CD8-positive, alpha-beta memory T cell (primary cell): ENCODE results near the gene CAMK2N2. TPM values are rescaled to one million over a fixed set of nuclear protein-coding genes. Genes with fewer than 3 reads are reported as not detected.

Experiments used
- CTCF ChIA-PET: fragments of 350-600 bp; sonication (Branson Sonifier 250); formaldehyde crosslinking; loops from one replicate; lab custom pipeline; 2021; ENCODE audit warnings: antibody characterized with exemption; lab: Charles Lee
- POLR2A ChIA-PET: fragments of 350-600 bp; sonication (Branson Sonifier 250); formaldehyde crosslinking; loops from one replicate; lab custom pipeline; 2021; ENCODE audit warnings: antibody characterized with exemption; lab: Charles Lee
- DNase-seq, 5 donors: peaks; one replicate each; pipeline versions ENCODE4 v3.0.0 to v3.0.0-alpha.2; 2020 to 2022; ENCODE audit warnings: mixed read lengths in 1 of 5
- H3K27ac ChIP-seq: one replicate; pipeline ENCODE4 v1.7.0; 2013; ENCODE audit warnings: low read depth, mild to moderate bottlenecking, low read length, moderate library complexity
- H3K27me3 ChIP-seq: 2 replicates; pipeline ENCODE4 v1.7.0; 2013; ENCODE audit warnings: low read length, mild to moderate bottlenecking; ENCODE audit not compliant: insufficient read depth, poor library complexity, severe bottlenecking
- H3K36me3 ChIP-seq: 2 replicates; pipeline ENCODE4 v1.7.0; 2013; ENCODE audit warnings: mild to moderate bottlenecking, low read length, moderate library complexity; ENCODE audit not compliant: insufficient read depth
- H3K4me1 ChIP-seq: 2 replicates; pipeline ENCODE4 v1.7.0; 2013; ENCODE audit warnings: mild to moderate bottlenecking, low read length, moderate library complexity; ENCODE audit not compliant: insufficient read depth
- H3K4me3 ChIP-seq: 2 replicates; pipeline ENCODE4 v1.7.0; 2013; ENCODE audit warnings: mild to moderate bottlenecking, low read length
- H3K9me3 ChIP-seq: 2 replicates; pipeline ENCODE4 v1.7.0; 2013; ENCODE audit warnings: mild to moderate bottlenecking, low read length
- H3K27ac Mint-ChIP-seq, 8 donors: one replicate each; pipeline ENCODE4 v1.8.0; 2020 to 2021; ENCODE audit warnings: mixed read lengths in 8 of 8, mild to moderate bottlenecking in 6 of 8, inconsistent platforms in 3 of 8, moderate library complexity in 3 of 8
- H3K27me3 Mint-ChIP-seq, 2 donors: one replicate each; pipeline ENCODE4 v1.8.0; 2020 to 2021; ENCODE audit warnings: mixed read lengths in 2 of 2, mild to moderate bottlenecking in 1 of 2, moderate library complexity in 1 of 2
- H3K36me3 Mint-ChIP-seq, 3 donors: one replicate each; pipeline ENCODE4 v1.8.0; 2020 to 2021; ENCODE audit warnings: mixed read lengths in 3 of 3, inconsistent platforms in 1 of 3, mild to moderate bottlenecking in 1 of 3
- H3K4me1 Mint-ChIP-seq, 3 donors: one replicate each; pipeline ENCODE4 v1.8.0; 2020 to 2021; ENCODE audit warnings: mixed read lengths in 3 of 3, inconsistent platforms in 1 of 3, mild to moderate bottlenecking in 1 of 3
- H3K4me3 Mint-ChIP-seq, 7 donors: one replicate each; pipeline ENCODE4 v1.8.0; 2020 to 2021; ENCODE audit warnings: mixed read lengths in 7 of 7, mild to moderate bottlenecking in 6 of 7, moderate library complexity in 4 of 7, inconsistent platforms in 2 of 7
- H3K9me3 Mint-ChIP-seq, 5 donors: one replicate each; pipeline ENCODE4 v1.8.0; 2020 to 2022; ENCODE audit warnings: mixed read lengths in 5 of 5, mild to moderate bottlenecking in 3 of 5, moderate library complexity in 2 of 5, inconsistent platforms in 1 of 5
- polyA plus RNA-seq: library from polyadenylated mRNA; unstranded; fragments of 300-500 nt; fragmentation: Illumina TruSeq; gene quantifications from one replicate; pipeline ENCODE4 v1.2.3, GENCODE V29; 2021
- total RNA-seq, 2 experiments: library from RNA; stranded (reverse); gene quantifications; one replicate each; pipeline ENCODE4 v1.2.3, GENCODE V29; 2021

The CAMK2N2 gene
- total and polyA plus RNA-seq, 3 experiments from 2014 or later: 0.66 to 0.77 TPM; not detected in 1

GRCh38 chr3:184298759-184299487 lies 37.6 kb upstream of the CAMK2N2 start, which contains the start of gene PSMD2:
PSMD2 (plus strand) TSS chr3:184299241; CDS start chr3:184299267, 26 bp downstream.
- H3K4me1 ChIP-seq: peaks cover 14% of the 10 kb centered on the region
- CTCF ChIA-PET: interaction anchor here (0.7 kb wide), 1 partner anchor 164 kb away, joined by 3 read pairs; the partner anchor contains the start of gene EIF2B5
- peak within 1 kb of the TSS; percentile 79 for H3K27ac ChIP-seq
- H3K36me3 Mint-ChIP-seq: peaks cover 1 to 49% (median 12%) of the 10 kb centered on the region in 3 donors
- H3K27me3 Mint-ChIP-seq: peaks cover 0 to 4% of the 10 kb centered on the region in 2 donors
- H3K27ac Mint-ChIP-seq: peak within 1 kb of the TSS; percentile 86 to 95 (median 94)
- POLR2A ChIA-PET: interaction anchor here (0.8 to 1.5 kb wide), 2 partner anchors 114 to 125 kb away, joined by 4 to 5 read pairs; no protein-coding TSS in a partner anchor
- peak; percentile 95 to 98 (median 98) for DNase-seq
- H3K4me3 Mint-ChIP-seq: peak within 1 kb of the TSS; percentile 89 to 96 (median 92)
- no peaks in the 10 kb centered on the region for H3K9me3 ChIP-seq
- peaks cover 23 to 36% (median 36%) of the 10 kb centered on the region in 3 donors for H3K4me1 Mint-ChIP-seq
- peaks cover 35% of the 10 kb centered on the region for H3K36me3 ChIP-seq
- peak within 1 kb of the TSS; percentile 78 for H3K4me3 ChIP-seq
- H3K9me3 Mint-ChIP-seq: no peaks in the 10 kb centered on the region
- no peaks in the 10 kb centered on the region for H3K27me3 ChIP-seq

- H3K4me1 ChIP-seq: peaks cover 14% of the 10 kb centered on the region
- CTCF ChIA-PET: no interaction called here
- H3K4me1 Mint-ChIP-seq: peaks cover 20 to 28% (median 26%) of the 10 kb centered on the region in 3 donors
Observed at GRCh38 chr3:184296616-184297015, 35.3 kb upstream of the CAMK2N2 start.

GRCh38 chr3:184295771-184296170 lies 34.4 kb upstream of the CAMK2N2 start:
- peaks cover 0 to 4% of the 10 kb centered on the region in 2 donors for H3K27me3 Mint-ChIP-seq
- H3K27ac ChIP-seq: no peak overlapping the region
- H3K9me3 Mint-ChIP-seq: no peaks in the 10 kb centered on the region
- H3K4me3 ChIP-seq: no peak overlapping the region
- peaks cover 14% of the 10 kb centered on the region for H3K4me1 ChIP-seq
- H3K36me3 ChIP-seq: peaks cover 5% of the 10 kb centered on the region
- H3K36me3 Mint-ChIP-seq: peaks cover 0 to 20% (median 0%) of the 10 kb centered on the region in 3 donors
- no peak overlapping the region for H3K27ac Mint-ChIP-seq
- H3K27me3 ChIP-seq: no peaks in the 10 kb centered on the region
- no peaks in the 10 kb centered on the region for H3K9me3 ChIP-seq
- POLR2A ChIA-PET: no interaction called here
- peak overlapping the region in 3 of 7 donors; percentile 15 to 49 (median 40) for H3K4me3 Mint-ChIP-seq
- peaks cover 20 to 26% (median 22%) of the 10 kb centered on the region in 3 donors for H3K4me1 Mint-ChIP-seq
- CTCF ChIA-PET: no interaction called here
- DNase-seq: no peak

More at GRCh38 chr3:184296616-184297015, 35.3 kb upstream of the CAMK2N2 start:
- peaks cover 13% of the 10 kb centered on the region for H3K36me3 ChIP-seq
- no peak overlapping the region for H3K27ac ChIP-seq
- POLR2A ChIA-PET: no interaction called here
- no peaks in the 10 kb centered on the region for H3K27me3 ChIP-seq
- Mint-ChIP-seq H3K27me3 (peaks cover 0 to 4% of the 10 kb centered on the region in 2 donors), H3K27ac (peak overlapping the region in 1 of 8 donors; percentile 86), H3K4me3 (peak overlapping the region in 2 of 7 donors; percentile 91 to 93), H3K9me3 (no peaks in the 10 kb centered on the region), H3K36me3 (peaks cover 0 to 26% (median 2%) of the 10 kb centered on the region in 3 donors)
- no peaks in the 10 kb centered on the region for H3K9me3 ChIP-seq
- no peak for DNase-seq
- no peak overlapping the region for H3K4me3 ChIP-seq

- peaks cover 3 to 9% of the 10 kb centered on the region in 2 donors for H3K27me3 Mint-ChIP-seq
- H3K4me1 ChIP-seq: no peaks in the 10 kb centered on the region
- DNase-seq: no peak
- no peak overlapping the region for H3K4me3 Mint-ChIP-seq
- no peak overlapping the region for H3K4me3 ChIP-seq
- no peaks in the 10 kb centered on the region for H3K36me3 ChIP-seq
- no peaks in the 10 kb centered on the region for H3K9me3 ChIP-seq
- no peaks in the 10 kb centered on the region for H3K9me3 Mint-ChIP-seq
- CTCF ChIA-PET: interaction anchor here (0.9 to 1.1 kb wide), 2 partner anchors 65 to 388 kb away, joined by 3 read pairs; no protein-coding TSS in a partner anchor
- peak overlapping the region in 1 of 8 donors; percentile 47 for H3K27ac Mint-ChIP-seq
- POLR2A ChIA-PET: no interaction called here
- H3K4me1 Mint-ChIP-seq: peaks cover 0 to 4% (median 0%) of the 10 kb centered on the region in 3 donors
- H3K36me3 Mint-ChIP-seq: no peaks in the 10 kb centered on the region
- no peaks in the 10 kb centered on the region for H3K27me3 ChIP-seq
- H3K27ac ChIP-seq: no peak overlapping the region
Observed at GRCh38 chr3:184291738-184292445, 30.5 kb upstream of the CAMK2N2 start.

GRCh38 chr3:184291044-184291737 lies 29.8 kb upstream of the CAMK2N2 start:
- H3K4me3 ChIP-seq: no peak overlapping the region
- no peaks in the 10 kb centered on the region for H3K4me1 ChIP-seq
- H3K27ac ChIP-seq: no peak overlapping the region
- POLR2A ChIA-PET: no interaction called here
- H3K4me1 Mint-ChIP-seq: peaks cover 0 to 4% (median 0%) of the 10 kb centered on the region in 3 donors
- no peaks in the 10 kb centered on the region for H3K36me3 Mint-ChIP-seq
- DNase-seq: no peak
- no peaks in the 10 kb centered on the region for H3K9me3 ChIP-seq
- no peaks in the 10 kb centered on the region for H3K27me3 ChIP-seq
- CTCF ChIA-PET: interaction anchor here (0.9 to 2.6 kb wide), 4 partner anchors 64 to 394 kb away, joined by 3 to 8 read pairs (median 3); no protein-coding TSS in a partner anchor
- no peaks in the 10 kb centered on the region for H3K36me3 ChIP-seq
- no peaks in the 10 kb centered on the region for H3K9me3 Mint-ChIP-seq
- no peak overlapping the region for H3K4me3 Mint-ChIP-seq
- peaks cover 6 to 9% of the 10 kb centered on the region in 2 donors for H3K27me3 Mint-ChIP-seq
- peak overlapping the region in 1 of 8 donors; percentile 47 for H3K27ac Mint-ChIP-seq

GRCh38 chr3:184290331-184290730 lies 29.0 kb upstream of the CAMK2N2 start:
- ChIA-PET CTCF (interaction anchor here (0.9 to 2.6 kb wide), 2 partner anchors 63 to 393 kb away, joined by 3 to 8 read pairs; no protein-coding TSS in a partner anchor), POLR2A (no interaction called here)
- H3K27me3 ChIP-seq: no peaks in the 10 kb centered on the region

GRCh38 chr3:184289426-184289938 lies 28.1 kb upstream of the CAMK2N2 start:
- H3K27ac Mint-ChIP-seq: peak overlapping the region in 2 of 8 donors; percentile 17 to 92
- CTCF ChIA-PET: interaction anchor here (0.6 to 2.6 kb wide), 5 partner anchors 21 to 393 kb away, joined by 3 to 8 read pairs (median 3); no protein-coding TSS in a partner anchor
- H3K27ac ChIP-seq: no peak overlapping the region

More at GRCh38 chr3:184290331-184290730, 29.0 kb upstream of the CAMK2N2 start:
- H3K27me3 Mint-ChIP-seq: peaks cover 9 to 14% of the 10 kb centered on the region in 2 donors
- H3K36me3 Mint-ChIP-seq: no peaks in the 10 kb centered on the region
- H3K9me3 Mint-ChIP-seq: no peaks in the 10 kb centered on the region
- no peak overlapping the region for H3K4me3 Mint-ChIP-seq
- H3K4me3 ChIP-seq: no peak overlapping the region
- H3K4me1 ChIP-seq: no peaks in the 10 kb centered on the region
- DNase-seq: no peak
- peaks cover 0 to 4% (median 0%) of the 10 kb centered on the region in 3 donors for H3K4me1 Mint-ChIP-seq
- H3K36me3 ChIP-seq: no peaks in the 10 kb centered on the region
- H3K27ac Mint-ChIP-seq: no peak overlapping the region
- H3K27ac ChIP-seq: no peak overlapping the region
- H3K9me3 ChIP-seq: no peaks in the 10 kb centered on the region

More at GRCh38 chr3:184289426-184289938, 28.1 kb upstream of the CAMK2N2 start:
- peak; percentile 21 to 66 (median 32) for DNase-seq
- H3K4me1 Mint-ChIP-seq: peaks cover 0 to 4% (median 0%) of the 10 kb centered on the region in 3 donors
- no peaks in the 10 kb centered on the region for H3K36me3 Mint-ChIP-seq
- Histone ChIP-seq H3K4me1 (no peaks in the 10 kb centered on the region), H3K4me3 (no peak overlapping the region), H3K27me3 (no peaks in the 10 kb centered on the region), H3K9me3 (no peaks in the 10 kb centered on the region), H3K36me3 (no peaks in the 10 kb centered on the region)
- no peak overlapping the region for H3K4me3 Mint-ChIP-seq
- H3K9me3 Mint-ChIP-seq: no peaks in the 10 kb centered on the region
- POLR2A ChIA-PET: interaction anchor here (1.1 kb wide), 1 partner anchor 24 kb away, joined by 5 read pairs; no protein-coding TSS in a partner anchor
- H3K27me3 Mint-ChIP-seq: peaks cover 8 to 15% of the 10 kb centered on the region in 2 donors
